ACHN (cell line): ENCODE measurements around the gene BAZ2B.
"Not testable (repeated sequence)": the region's sequence is repeated elsewhere in the genome, so short reads cannot be mapped to it uniquely, and the experiment has no call there.

ENCODE experiments used
- DNase-seq: peaks from one replicate; pipeline ENCODE4 v3.0.0-alpha.2; 2015
- in situ Hi-C: cut with HindIII; loops from 2 replicates; pipeline ENCODE4 v1.10.0; 2017; ENCODE audit warnings: low sequenced_read_pairs, low pct_ligation_motif_present, low pct_unique_long_range_greater_than_20kb

BAZ2B gene

GRCh38 chr2:159616286-159616701 is at the start of gene BAZ2B:
TSS of gene BAZ2B (minus strand) at chr2:159616548. CDS start at chr2:159478719, 137,829 bp downstream.
- in situ Hi-C loops = no loop called here
- DNase-seq = peak; percentile 84

GRCh38 chr2:159661286-159661685 is 44.9 kb upstream of the BAZ2B start:
- in situ Hi-C loops = no loop called here
- DNase-seq = no peak

GRCh38 chr2:159658881-159659873 is 42.8 kb upstream of the BAZ2B start:
- no peak for DNase-seq
- in situ Hi-C loops = no loop called here

- no peak for DNase-seq
- in situ Hi-C loops = no loop called here
Observed at GRCh38 chr2:159653962-159654361, 37.6 kb upstream of the BAZ2B start.

- in situ Hi-C loops = no loop called here
- no peak for DNase-seq
Observed at GRCh38 chr2:159651884-159652283, 35.5 kb upstream of the BAZ2B start.

GRCh38 chr2:159650574-159650973 is 34.2 kb upstream of the BAZ2B start:
- in situ Hi-C loops = no loop called here

GRCh38 chr2:159648643-159649042 is 32.3 kb upstream of the BAZ2B start:
- in situ Hi-C loops = no loop called here
- no peak for DNase-seq

More at GRCh38 chr2:159650574-159650973, 34.2 kb upstream of the BAZ2B start:
- no peak for DNase-seq

GRCh38 chr2:159647667-159648066 is 31.3 kb upstream of the BAZ2B start:
- no peak for DNase-seq
- in situ Hi-C loops = no loop called here

- in situ Hi-C loops = no loop called here
- no peak for DNase-seq
Observed at GRCh38 chr2:159640176-159640575, 23.8 kb upstream of the BAZ2B start.

- DNase-seq = no peak
- in situ Hi-C loops = no loop called here
Observed at GRCh38 chr2:159639712-159640111, 23.4 kb upstream of the BAZ2B start.

GRCh38 chr2:159639071-159639470 is 22.7 kb upstream of the BAZ2B start:
- no peak for DNase-seq
- in situ Hi-C loops = no loop called here

GRCh38 chr2:159637988-159638501 is 21.7 kb upstream of the BAZ2B start:
- in situ Hi-C loops = no loop called here
- peak; percentile 68 for DNase-seq

- in situ Hi-C loops = no loop called here
- no peak for DNase-seq
Observed at GRCh38 chr2:159637240-159637639, 20.9 kb upstream of the BAZ2B start.

- in situ Hi-C loops = no loop called here
- DNase-seq = no peak
Observed at GRCh38 chr2:159635006-159635789, 18.9 kb upstream of the BAZ2B start.

GRCh38 chr2:159633219-159633618 is 16.9 kb upstream of the BAZ2B start:
- in situ Hi-C loops = no loop called here
- DNase-seq = no peak

GRCh38 chr2:159625628-159626027 is 9.3 kb upstream of the BAZ2B start:
- in situ Hi-C loops, DNase-seq: not testable (repeated sequence)

- DNase-seq = no peak
- in situ Hi-C loops = no loop called here
Observed at GRCh38 chr2:159623436-159623835, 7.1 kb upstream of the BAZ2B start.

- in situ Hi-C loops = no loop called here
- DNase-seq = no peak
Observed at GRCh38 chr2:159622966-159623365, 6.6 kb upstream of the BAZ2B start.

GRCh38 chr2:159620796-159621195 is 4.4 kb upstream of the BAZ2B start:
- DNase-seq = no peak
- in situ Hi-C loops = no loop called here
